Endothelial cell of umbilical vein (primary cell): ENCODE data around the gene CLDN3. TPM values are rescaled to one million over a fixed set of nuclear protein-coding genes. Genes with fewer than 3 reads are reported as not detected.
"Not testable (repeated sequence)": the region's sequence is repeated elsewhere in the genome, so short reads cannot be mapped to it uniquely, and the experiment has no call there.

Experiments
- BruUV-seq: library from RNA; stranded (reverse); fragments of 400-500 nt; replicated peaks from 2 replicates; lab custom pipeline; 2021; lab: Mats Ljungman, UMichigan
- CTCF ChIA-PET: fragments of 300-600, 350-600 bp; sonication (Branson Sonifier 250); formaldehyde crosslinking; loops from one replicate; lab custom pipeline; 2021; ENCODE audit warnings: antibody characterized with exemption, inconsistent platforms; lab: Charles Lee
- POLR2A ChIA-PET: fragments of 300-600, 350-600 bp; sonication (Branson Sonifier 250); formaldehyde crosslinking; loops from one replicate; lab custom pipeline; 2021; ENCODE audit warnings: antibody characterized with exemption, inconsistent platforms; lab: Charles Lee
- DNase-seq: peaks from one replicate; pipeline ENCODE4 v3.0.0-alpha.2; 2011; ENCODE audit warnings: low read depth, low spot score
- FAIRE-seq: peaks from 2 replicates; lab custom pipeline; 2011; peaks lifted over from hg19 to GRCh38; lab: Jason Lieb, UNC
- H2AFZ ChIP-seq: 2 replicates; pipeline ENCODE4 v1.6.0; 2012; ENCODE audit warnings: low read depth, low read length, control low read depth, inconsistent platforms
- H3K27ac ChIP-seq: 2 replicates; pipeline ENCODE4 v1.5.1; 2011; ENCODE audit warnings: low read depth, mild to moderate bottlenecking, control low read depth, low read length, moderate library complexity; ENCODE audit not compliant: insufficient read depth
- H3K27me3 ChIP-seq, 2 experiments: 2 replicates each; pipeline versions ENCODE4 v1.6.0 to v1.6.1; 2011; ENCODE audit warnings: low read length in 2 of 2, mixed read lengths in 1 of 2; ENCODE audit not compliant: control insufficient read depth in 2 of 2, insufficient read depth in 2 of 2
- H3K36me3 ChIP-seq, 2 experiments: 2 replicates in 1 of 2; 3 replicates in 1 of 2; pipeline ENCODE4 v1.5.1; 2011; ENCODE audit warnings: low read length in 2 of 2, mild to moderate bottlenecking in 1 of 2, moderate library complexity in 1 of 2; ENCODE audit not compliant: control insufficient read depth in 2 of 2, insufficient read depth in 2 of 2; ENCODE audit errors: extremely low read depth in 1 of 2
- H3K4me1 ChIP-seq: 3 replicates; pipeline ENCODE4 v1.5.1; 2011; ENCODE audit warnings: mild to moderate bottlenecking, low read length; ENCODE audit not compliant: control insufficient read depth, insufficient read depth; ENCODE audit errors: extremely low read depth
- H3K4me2 ChIP-seq: 2 replicates; pipeline ENCODE4 v1.6.1; 2011; ENCODE audit warnings: low read length, control low read depth, mixed read lengths; ENCODE audit not compliant: insufficient read depth
- H3K4me3 ChIP-seq, 3 experiments: fragments of 200-600 bp in 1 of 3; sonication (generic), shearing (Covaris generic) in 1 of 3; replicated peaks in 1 of 3; 2 replicates each; pipeline ENCODE4 v1.5.1; 2011 to 2016; ENCODE audit warnings: control low read depth in 3 of 3, low read length in 3 of 3, mild to moderate bottlenecking in 2 of 3, inconsistent platforms in 1 of 3, low read depth in 1 of 3, moderate library complexity in 1 of 3; ENCODE audit not compliant: insufficient read depth in 1 of 3
- H3K79me2 ChIP-seq: 2 replicates; pipeline ENCODE4 v1.6.0; 2012; ENCODE audit warnings: low read length, inconsistent platforms; ENCODE audit not compliant: control insufficient read depth, insufficient read depth
- H3K9ac ChIP-seq: replicated peaks from 2 replicates; pipeline ENCODE3; 2011; ENCODE audit warnings: low read length, control low read depth; ENCODE audit not compliant: insufficient read depth; ENCODE audit errors: extremely low read depth
- H3K9me1 ChIP-seq: replicated peaks from 3 replicates; pipeline ENCODE4 v1.6.0; 2011; ENCODE audit warnings: mild to moderate bottlenecking, low read length; ENCODE audit not compliant: control insufficient read depth, insufficient read depth; ENCODE audit errors: extremely low read depth
- H3K9me3 ChIP-seq: replicated peaks from 2 replicates; pipeline ENCODE4 v1.5.1; 2012; ENCODE audit warnings: low read length, inconsistent platforms; ENCODE audit not compliant: control insufficient read depth, insufficient read depth
- H4K20me1 ChIP-seq: replicated peaks from 2 replicates; pipeline ENCODE3; 2011; ENCODE audit warnings: mild to moderate bottlenecking, low read length; ENCODE audit not compliant: control insufficient read depth, insufficient read depth; ENCODE audit errors: extremely low read depth
- FOS ChIP-seq: IDR thresholded peaks from 2 replicates; pipeline ENCODE4 v1.6.1; 2011; ENCODE audit warnings: mild to moderate bottlenecking, low read length, moderate library complexity, borderline replicate concordance; ENCODE audit not compliant: insufficient read depth
- JUN ChIP-seq: IDR thresholded peaks from 2 replicates; pipeline ENCODE4 v1.6.1; 2011; ENCODE audit warnings: borderline replicate concordance, low read depth; ENCODE audit not compliant: insufficient read length, insufficient read depth
- POLR2A ChIP-seq: IDR thresholded peaks from 2 replicates; pipeline ENCODE4 v1.6.1; 2012; ENCODE audit warnings: low read depth, mild to moderate bottlenecking, control low read depth, low read length
- dilution Hi-C: fragments of 300-500 bp; cut with MboI; formaldehyde crosslinking; loops from one replicate; pipeline ENCODE4 v1.15.0; 2019; ENCODE audit warnings: low sequenced_read_pairs; ENCODE audit not compliant: extremely low pct_ligation_motif_present
- intact Hi-C: fragments of 100-400 bp; cut with micrococcal nuclease; formaldehyde crosslinking; loops from one replicate; pipeline ENCODE4 v1.10.0; 2022
- polyA plus RNA-seq, 4 experiments: library from polyadenylated mRNA; depleted of rRNA in 3 of 4; stranded (reverse) in 3 of 4; unstranded in 1 of 4; fragments of >200 nt; gene quantifications; 2 replicates each; pipeline versions ENCODE4 v1.2.1 to v1.2.3, GENCODE V29; 2011 to 2012; ENCODE audit warnings: missing spikeins in 1 of 4
- total RNA-seq: library from RNA; stranded (reverse); gene quantifications from 2 replicates; pipeline ENCODE4 v1.2.3, GENCODE V29; 2021

Gene CLDN3
- total and polyA plus RNA-seq, 2 donors (not counting 3 experiments of a cell fraction or from before 2014, with no cell fraction given): 0.62 to 1.9 TPM

DNA sequence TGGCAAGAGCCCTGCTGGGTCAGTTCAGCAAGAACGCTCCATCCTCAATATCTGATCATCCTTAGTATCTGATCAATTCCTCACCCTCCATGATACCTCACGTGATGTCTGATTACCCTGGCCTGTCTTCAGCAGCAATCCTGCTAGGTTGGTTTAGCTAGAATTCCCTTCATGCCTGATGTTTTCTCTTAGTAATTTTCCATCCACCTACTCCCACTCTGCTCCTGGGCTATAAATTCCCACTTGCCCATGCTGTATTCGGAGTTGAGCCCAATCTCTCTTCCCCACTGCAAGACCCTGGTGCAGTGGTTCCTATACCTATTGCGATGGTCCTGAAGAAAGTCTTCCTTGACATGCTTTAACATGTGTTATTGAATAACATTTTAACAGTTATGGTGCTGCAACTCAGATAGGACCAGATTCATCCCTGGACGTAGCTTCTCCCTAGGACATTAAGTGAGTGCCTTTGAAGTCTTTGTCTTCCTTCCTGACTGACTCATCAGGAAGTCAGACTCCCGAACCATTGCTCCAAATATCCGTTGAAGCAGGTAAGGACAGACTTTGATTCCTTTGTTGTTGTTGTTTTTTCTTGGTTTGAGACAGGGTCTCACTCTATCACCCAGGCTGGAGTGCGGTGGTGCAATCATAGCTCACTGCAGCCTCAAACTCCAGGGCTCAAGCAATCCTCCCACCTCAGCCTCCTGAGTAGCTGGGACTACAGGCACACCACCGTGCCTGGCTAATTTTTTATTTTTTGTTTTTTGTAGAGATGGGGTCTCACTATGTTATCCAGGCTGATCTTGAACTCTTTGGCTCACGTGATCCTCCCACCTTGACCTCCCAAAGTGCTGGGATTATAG is 29.4 kb upstream of the CLDN3 start:
- dilution Hi-C loops: no loop called here
- H2AFZ ChIP-seq: no peak overlapping the region
- FAIRE-seq: peak; percentile 72
- H4K20me1 ChIP-seq: no peaks in the 10 kb centered on the region
- no peaks in the 10 kb centered on the region for H3K27me3 ChIP-seq
- TF ChIP-seq JUN (peak; percentile 4), FOS (peak; percentile 27), POLR2A (no peak)
- intact Hi-C loops: no loop called here
- no peak overlapping the region for H3K9ac ChIP-seq
- POLR2A ChIA-PET: no interaction called here
- H3K27ac ChIP-seq: no peak overlapping the region
- BruUV-seq: no TSS peak
- H3K4me1 ChIP-seq: peaks cover 5% of the 10 kb centered on the region
- peak overlapping the region; percentile 17 for H3K4me2 ChIP-seq
- no peaks in the 10 kb centered on the region for H3K9me1 ChIP-seq
- no peak for DNase-seq
- no peaks in the 10 kb centered on the region for H3K9me3 ChIP-seq
- no peaks in the 10 kb centered on the region for H3K79me2 ChIP-seq
- H3K4me3 ChIP-seq: no peak overlapping the region
- no peaks in the 10 kb centered on the region for H3K36me3 ChIP-seq
- CTCF ChIA-PET: interaction anchor here (1.5 to 2.7 kb wide), 2 partner anchors 11 to 20 kb away, joined by 3 to 15 read pairs; no protein-coding TSS in a partner anchor

DNA sequence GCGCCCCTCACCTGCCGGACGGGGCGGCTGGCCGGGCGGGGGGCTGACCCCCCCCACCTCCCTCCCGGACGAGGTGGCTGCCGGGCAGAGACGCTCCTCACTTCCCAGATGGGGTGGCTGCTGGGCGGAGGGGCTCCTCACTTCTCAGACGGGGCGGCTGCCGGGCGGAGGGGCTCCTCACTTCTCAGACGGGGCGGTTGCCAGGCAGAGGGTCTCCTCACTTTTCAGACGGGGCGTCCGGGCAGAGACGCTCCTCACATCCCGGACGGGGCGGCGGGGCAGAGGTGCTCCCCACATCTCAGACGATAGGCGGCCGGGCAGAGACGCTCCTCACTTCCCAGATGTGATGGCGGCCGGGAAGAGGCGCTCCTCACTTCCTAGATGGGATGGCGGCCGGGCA is 27.1 kb upstream of the CLDN3 start:
- DNase-seq, FAIRE-seq, H3K9ac ChIP-seq, CTCF ChIA-PET, intact Hi-C loops, H3K27me3 ChIP-seq, H3K36me3 ChIP-seq, BruUV-seq, H3K9me3 ChIP-seq, H3K4me3 ChIP-seq, H3K9me1 ChIP-seq, H4K20me1 ChIP-seq, POLR2A ChIA-PET, dilution Hi-C loops, H2AFZ ChIP-seq, H3K27ac ChIP-seq, H3K4me1 ChIP-seq, H3K4me2 ChIP-seq, H3K79me2 ChIP-seq: not testable (repeated sequence)

DNA sequence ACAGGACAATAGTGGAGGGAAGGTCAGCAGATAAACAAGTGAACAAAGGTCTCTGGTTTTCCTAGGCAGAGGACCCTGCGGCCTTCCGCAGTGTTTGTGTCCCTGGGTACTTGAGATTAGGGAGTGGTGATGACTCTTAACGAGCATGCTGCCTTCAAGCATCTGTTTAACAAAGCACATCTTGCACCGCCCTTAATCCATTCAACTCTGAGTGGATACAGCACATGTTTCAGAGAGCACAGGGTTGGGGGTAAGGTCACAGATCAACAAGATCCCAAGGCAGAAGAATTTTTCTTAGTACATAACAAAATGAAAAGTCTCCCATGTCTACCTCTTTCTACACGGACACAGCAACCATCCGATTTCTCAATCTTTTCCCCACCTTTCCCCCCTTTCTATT is 26.6 kb upstream of the CLDN3 start:
- H3K27me3 ChIP-seq, H3K9me3 ChIP-seq, H3K27ac ChIP-seq, H3K9me1 ChIP-seq, H3K4me1 ChIP-seq, DNase-seq, H3K4me2 ChIP-seq, H2AFZ ChIP-seq, BruUV-seq, intact Hi-C loops, POLR2A ChIA-PET, H3K79me2 ChIP-seq, H3K4me3 ChIP-seq, H3K9ac ChIP-seq, H4K20me1 ChIP-seq, FAIRE-seq, H3K36me3 ChIP-seq, dilution Hi-C loops: not testable (repeated sequence)
- CTCF ChIA-PET: interaction anchor here (1.3 kb wide), 1 partner anchor 12 kb away, joined by 3 read pairs; no protein-coding TSS in a partner anchor
